Fibroblast of the conjunctiva (primary cell): ENCODE results near the gene KIAA1549.

Source experiments
- DNase-seq: peaks from one replicate; pipeline ENCODE4 v3.0.0-alpha.2; 2010; ENCODE audit warnings: low read depth

Gene KIAA1549

DNA sequence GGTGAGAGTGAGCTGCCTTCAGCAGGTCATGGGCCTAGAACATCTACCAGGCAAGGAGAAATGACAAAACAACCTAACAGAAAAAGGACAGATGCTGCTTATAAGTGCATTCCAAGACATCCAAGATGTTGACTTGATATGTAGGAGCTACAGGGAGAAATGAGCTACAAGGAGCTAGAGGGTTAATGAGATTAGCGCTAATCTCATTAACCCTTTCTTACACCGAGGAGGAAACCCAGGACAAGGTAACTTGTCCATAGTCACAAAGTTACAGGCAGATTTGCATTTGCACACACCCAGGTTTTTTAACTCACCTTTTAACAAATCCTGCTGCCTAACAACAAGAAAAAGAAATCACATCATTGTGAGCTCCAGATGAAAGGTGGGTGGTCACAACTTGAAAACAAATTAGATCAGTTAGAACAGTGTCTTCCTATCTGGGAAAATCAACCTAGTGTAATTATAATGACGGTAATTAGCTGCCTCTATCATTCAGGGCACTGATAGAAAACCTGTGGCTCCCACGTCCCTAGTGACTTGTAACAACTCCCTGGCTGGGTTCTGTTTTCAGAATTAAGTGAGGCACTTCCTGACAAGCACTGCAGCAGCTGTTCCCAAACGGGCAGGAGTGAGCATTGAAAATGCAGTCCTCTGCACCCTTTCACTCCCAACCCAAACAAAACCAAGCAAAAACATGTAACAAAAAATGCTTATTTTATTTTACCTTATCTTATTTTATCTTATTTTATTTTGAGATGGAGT is 5.7 kb downstream of the KIAA1549 start:
- DNase-seq = no peak

DNA sequence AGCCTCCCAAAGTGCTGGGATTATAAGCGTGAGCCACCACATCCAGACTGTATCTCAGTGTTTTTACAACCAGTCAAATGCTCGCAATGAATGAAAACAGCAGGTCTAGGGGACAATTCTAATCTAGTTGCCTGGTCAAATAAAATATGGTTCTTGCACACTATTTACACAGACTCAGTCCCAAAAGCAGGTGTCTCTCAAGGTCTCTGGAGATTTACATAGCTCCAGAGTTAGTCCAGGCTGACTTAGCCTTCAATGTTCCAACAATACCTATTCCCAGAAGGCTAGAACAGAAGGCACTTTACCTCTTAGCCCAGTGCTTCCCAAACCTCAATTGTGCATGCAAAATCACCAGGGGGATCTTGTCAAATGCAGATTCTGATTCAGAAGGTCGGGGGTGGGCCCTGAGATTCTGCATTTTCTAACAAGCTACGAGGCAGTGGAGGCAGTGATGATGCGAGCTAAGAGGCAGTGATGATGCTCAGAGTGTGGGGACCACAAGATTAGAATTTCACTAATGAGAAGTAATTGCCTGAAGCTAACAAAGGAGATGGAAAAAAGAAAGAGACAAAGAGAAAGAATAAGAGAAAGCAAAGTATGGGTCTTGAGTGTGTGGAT is 6.4 kb downstream of the KIAA1549 start:
- no peak for DNase-seq

DNA sequence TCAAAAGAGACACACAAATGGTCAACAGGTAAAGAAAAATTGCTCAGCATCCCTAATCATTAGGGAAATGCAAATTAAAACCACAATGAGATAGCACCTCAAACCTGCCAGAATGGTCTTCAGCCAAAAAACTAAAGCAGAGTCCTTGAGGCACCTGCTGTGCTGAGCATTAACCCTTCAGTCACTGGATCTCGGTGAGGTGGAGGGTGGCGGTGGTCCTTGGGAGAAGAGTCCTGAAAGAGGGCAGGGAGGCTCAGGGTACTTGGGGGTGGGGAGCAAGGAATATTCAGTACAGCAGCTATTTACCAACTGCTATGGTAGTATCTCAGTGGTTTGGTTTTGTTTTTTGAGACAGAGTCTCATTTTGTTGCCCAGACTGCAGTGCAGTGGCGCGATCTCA is 7.1 kb downstream of the KIAA1549 start:
- DNase-seq = no peak

DNA sequence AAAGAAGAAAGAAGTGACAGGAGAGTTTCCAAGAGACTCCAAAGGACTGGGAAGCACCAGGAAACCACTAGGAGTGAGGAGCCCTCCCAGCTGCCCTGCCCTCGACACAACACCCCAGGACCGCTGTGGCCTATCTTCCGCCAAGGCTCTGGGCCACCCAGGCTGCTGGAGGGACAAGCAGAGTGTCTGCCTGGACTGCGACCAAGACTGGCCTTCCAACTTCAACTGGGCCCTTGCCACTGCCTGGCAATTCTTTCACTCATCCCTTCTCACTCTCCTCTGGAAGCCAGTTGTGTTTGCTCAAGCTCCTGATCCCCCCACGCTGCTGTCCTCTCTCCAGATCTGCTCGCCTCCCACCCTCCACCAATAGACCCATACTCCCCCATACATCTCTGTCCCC is 10.2 kb downstream of the KIAA1549 start:
- DNase-seq = no peak

DNA sequence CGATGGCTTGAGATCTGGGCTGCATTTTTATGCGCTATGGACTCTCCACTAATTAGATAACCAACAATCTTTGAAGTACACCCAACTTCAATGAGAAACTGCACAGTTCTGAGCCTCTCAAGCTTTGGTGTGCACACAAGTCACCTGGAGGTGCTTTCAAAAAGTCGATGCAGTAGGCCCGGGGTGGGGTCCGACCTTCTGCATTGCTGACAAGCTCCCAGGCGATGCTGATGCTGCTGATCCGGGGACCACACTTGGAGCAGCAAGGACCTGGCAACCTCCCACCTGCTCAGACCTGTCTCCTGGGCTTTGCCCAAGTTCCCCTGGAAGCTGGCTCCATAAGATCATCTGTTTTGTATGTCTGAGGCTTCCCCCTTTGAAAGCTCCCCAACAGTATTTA is 10.7 kb downstream of the KIAA1549 start:
- DNase-seq = no peak

DNA sequence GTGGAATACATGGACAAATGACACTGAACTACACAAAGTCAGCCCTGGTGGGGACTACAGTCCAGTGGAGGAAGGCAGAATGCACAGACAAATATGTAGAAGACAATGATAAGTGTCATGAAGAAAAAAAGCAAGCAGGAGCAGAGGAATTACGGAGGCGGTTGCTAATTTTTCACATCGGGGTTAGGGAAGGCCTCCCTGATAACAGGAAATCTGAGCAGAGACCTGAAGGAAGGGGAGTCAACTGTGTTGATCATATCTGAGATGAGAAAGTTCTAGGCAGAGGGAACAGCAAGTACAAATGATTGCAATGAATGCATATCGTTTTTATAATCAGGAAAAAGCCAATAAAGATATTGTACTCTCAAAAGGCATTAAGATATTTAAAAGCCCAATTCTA is 14.0 kb downstream of the KIAA1549 start:
- no peak for DNase-seq

DNA sequence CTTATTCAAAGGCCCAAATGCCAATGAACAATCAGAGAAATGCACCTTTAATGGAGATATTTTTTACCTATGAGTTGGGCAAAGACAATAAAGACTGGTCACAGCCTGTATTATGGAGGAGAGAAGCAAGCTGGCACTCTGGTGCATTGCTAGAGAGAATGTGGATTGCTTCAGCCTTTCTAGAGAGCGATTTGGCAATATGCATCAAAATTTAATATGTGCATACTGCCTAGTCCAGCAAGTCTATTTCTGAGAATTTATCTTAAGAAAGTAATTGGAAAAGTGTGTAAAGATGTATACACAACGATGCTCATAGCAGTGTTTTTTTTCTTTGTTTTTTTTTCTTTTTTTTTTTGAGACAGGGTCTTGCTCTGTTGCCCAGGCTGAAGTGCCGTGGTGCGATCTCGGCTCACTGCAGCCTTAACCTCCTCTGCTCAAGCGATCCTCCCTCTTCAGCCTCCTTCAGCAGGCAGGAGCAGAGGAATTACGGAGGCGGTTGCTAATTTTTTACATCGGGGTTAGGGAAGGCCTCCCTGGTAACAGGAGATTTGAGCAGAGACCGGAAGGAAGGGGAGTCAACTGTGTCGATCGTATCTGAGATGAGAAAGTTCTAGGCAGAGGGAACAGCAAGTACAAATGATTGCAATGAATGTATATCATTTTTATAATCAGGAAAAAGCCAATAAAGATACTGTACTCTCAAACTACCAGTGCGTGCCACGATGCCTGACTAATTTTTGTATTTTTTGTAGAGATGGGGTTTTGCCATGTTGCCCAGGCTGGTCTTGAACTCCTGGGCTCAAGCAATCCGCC is 16.4 kb downstream of the KIAA1549 start:
- no peak for DNase-seq

DNA sequence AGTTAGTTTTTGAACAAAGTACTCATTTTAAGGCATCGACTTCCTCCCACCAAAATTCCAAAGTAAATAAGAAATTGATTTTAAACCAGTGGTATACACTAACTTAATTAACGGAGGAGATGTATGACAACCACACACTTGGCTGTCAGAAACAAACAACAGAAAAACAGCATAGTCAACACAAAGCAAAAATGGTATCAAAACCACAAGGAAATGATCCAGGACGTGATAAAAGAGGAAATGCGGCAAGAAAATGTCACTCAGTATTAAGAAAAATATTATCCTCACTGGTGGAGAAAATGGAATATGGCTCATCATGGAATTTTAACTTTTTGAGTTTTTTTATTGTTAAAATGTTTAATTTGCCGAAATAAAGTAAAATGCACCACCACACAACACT is 17.5 kb downstream of the KIAA1549 start:
- no peak for DNase-seq

DNA sequence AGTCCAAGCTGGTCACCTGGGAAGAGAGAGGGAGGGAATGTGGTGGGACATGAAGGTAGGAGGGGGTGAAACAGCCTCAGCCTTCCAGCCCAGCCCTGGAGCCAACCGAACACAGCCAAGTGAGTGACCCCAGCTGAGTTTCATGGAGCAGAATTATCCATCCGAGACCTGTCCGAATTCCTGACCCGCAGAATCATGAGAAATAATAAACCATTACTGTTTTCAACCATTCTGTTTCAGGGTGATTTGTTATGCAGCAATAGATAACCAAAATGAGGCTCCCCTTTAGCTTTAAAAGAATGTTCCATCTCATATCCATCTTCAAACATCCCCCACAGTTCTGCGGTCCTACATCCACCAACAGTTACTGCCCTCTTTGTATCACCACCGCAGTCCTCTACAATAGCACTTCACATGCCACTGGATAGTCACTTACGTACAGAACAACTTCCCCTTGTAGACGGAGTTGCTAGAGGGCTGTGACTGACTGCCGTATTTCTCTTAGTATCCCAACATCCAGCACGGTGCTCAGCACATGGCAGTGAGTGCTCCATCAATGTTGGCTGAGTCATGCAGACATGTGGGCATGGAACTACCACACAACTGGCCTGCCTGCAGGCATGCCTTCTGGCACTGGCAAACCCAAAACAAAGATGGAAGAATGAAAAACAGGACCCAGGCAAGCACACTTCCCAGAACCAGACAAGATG is 18.5 kb downstream of the KIAA1549 start:
- DNase-seq = no peak

DNA sequence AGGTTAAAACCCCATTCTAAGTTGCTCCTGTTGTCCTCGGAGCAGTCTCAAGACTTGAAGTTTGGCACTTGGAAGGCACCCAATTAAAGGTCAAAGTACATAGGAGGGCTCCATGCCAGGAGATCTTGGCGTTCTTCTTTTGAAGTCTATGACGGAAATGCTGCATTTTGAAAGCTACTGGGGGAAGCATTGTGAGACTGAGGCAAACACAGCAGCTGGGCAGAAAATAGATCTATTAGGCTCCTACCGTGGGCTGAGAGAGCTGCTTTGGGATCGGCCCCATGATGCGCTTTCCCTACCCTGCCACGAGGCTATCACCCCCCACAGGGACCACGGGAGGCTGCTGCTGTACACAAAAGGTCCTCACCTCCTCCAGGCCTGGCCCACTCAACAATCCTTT is 20.0 kb downstream of the KIAA1549 start:
- no peak for DNase-seq

DNA sequence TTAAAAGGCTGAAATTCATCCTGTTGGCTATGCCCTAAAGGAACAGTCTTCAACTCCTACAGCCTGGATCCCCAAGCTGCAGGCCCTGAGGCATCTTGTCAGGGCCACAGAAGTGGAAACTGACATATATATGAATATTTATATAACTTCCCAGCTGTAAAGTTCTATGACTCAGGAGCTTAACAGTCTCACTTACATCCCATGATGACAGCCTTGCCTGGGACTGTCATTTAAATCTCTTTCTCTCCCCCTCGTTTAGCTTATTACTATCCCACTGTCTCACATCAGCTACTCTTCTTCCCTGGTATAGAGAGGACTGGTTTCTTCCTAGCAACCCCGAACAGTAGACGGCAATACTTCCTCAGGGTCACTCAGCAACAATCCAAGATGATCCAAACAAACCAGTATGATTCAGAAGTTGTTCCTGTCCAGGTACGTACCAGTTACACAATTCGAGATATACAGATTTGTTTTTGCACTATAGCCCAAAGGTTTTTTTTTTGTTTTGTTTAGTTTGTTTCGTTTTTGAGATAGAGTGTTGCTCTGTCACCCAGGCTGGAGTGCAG is 22.7 kb downstream of the KIAA1549 start:
- DNase-seq = no peak

DNA sequence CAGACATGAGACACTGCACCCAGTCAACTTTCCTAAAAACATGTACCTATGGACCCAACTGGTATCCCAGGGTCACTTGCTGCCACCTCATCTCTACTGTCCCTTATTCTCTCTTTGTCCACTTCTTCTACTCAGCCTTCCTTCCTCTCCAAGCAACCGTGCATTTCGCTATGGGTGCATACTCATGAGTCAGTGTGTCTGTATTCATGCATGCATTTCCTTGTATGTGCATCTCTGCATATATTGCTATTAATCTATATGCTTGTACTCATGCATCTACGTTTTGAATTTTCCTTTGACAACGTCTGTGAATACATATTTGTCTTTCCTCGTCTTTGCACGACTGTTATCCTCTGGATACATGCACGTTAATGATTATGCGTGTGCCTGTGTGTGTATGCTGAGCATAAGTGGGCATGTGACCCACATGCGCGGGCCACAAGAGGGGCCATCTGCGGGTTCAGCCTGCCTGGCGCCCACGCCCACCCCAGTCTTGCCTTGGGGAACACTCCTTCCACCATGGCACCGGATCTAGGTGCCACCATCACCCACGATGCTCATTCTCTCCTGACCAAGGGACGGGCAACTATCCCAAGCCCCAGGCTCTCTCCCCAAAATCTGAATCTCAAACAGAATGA is 23.3 kb downstream of the KIAA1549 start:
- no peak for DNase-seq

DNA sequence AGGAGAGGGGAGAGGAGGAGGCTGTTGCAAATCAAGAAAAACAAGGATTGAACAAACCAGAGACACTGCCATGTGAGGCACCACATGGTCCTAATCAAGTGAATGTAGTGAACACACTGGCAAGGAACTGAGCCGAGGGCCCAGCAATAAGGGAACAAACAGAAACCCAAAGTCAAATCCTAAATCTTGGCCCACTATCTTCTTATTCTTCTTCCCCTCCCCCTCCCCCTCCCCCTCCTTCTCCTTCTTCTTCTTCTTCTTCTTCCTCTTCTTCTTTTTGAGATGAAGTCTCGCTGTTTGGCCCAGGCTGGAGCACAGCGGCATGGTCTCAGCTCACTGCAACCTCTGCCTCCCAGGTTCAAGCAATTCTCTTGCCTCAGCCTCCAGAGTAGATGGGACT is 24.0 kb downstream of the KIAA1549 start:
- DNase-seq = no peak

DNA sequence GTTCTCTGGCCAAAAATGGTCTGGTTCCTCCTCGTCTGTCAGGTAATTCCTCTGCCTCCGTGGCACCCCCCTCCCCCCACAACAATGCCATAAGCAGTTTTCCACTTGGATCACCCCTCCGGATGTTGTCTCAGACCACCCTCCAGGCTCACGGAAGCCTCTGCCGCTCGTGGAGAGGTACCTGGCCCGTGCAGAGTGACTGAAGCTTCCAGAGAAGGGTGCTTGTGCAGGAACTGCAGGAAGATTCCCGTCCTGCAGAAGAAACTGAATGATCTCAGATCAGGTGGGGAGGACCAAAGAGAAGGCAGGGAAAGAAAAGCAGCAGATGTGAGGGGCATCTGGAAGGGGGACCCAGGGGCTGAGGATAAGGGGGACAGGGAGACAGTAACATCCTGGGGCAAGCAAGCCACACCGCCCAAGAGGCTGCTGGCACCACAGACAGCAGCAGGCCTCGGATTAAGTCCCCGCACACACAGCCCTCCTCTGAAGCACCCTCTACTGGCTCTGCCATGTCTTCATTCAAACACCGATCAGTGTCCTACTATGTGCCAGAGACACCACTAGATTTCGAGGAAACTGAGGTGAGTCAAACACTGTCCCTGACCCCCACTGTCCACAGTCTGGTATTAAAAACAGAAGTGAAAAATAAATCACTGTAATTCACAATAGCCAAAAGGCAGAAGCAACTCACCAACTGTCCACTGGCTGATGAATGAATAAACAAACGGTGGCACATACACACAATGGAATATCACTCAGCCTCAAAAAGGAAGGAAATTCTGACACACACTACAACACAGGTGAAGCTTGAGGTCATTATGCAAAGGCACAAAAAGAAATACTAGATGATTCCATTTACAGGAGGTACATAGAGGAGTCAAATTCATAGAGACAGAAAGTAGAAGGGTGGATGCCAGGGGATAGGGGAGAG is 26.4 kb downstream of the KIAA1549 start:
- no peak for DNase-seq

DNA sequence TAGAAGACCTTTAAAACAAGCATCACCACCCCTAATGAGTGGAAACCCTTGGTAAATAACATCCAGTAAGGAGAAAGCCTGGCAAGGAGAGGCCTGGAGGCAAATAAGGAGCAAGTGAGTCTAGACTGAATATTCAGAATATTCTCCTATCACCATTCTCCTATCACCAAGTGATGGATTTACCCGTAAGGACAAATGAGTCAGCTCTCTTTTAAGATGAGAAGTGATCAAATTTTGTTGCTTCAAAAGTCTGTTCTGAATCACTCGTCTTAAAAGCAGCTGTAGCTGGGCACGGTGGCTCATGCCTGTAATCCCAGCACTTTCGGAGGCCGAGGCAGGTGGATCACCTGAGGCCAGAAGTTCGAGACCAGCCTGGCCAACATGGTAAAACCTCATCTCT is 28.4 kb downstream of the KIAA1549 start:
- no peak for DNase-seq

DNA sequence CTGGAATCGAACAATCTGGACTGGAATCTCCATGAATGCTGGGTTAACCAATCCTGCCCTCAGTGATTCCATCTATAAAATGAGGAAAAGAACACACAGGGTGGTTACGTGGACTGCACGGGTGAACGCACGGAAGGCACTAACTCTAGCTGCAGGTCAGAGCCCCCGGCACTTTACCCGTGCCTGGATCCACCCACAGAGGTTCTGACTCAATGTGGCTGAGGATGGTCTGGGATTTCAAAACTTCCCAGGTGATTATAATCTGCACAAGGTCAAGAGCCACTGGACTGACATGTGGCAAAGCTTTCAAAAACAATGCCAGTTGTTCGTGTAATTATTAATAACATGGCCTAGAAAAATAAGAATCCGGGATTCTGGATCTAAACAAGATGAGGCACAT is 29.2 kb downstream of the KIAA1549 start:
- no peak for DNase-seq

DNA sequence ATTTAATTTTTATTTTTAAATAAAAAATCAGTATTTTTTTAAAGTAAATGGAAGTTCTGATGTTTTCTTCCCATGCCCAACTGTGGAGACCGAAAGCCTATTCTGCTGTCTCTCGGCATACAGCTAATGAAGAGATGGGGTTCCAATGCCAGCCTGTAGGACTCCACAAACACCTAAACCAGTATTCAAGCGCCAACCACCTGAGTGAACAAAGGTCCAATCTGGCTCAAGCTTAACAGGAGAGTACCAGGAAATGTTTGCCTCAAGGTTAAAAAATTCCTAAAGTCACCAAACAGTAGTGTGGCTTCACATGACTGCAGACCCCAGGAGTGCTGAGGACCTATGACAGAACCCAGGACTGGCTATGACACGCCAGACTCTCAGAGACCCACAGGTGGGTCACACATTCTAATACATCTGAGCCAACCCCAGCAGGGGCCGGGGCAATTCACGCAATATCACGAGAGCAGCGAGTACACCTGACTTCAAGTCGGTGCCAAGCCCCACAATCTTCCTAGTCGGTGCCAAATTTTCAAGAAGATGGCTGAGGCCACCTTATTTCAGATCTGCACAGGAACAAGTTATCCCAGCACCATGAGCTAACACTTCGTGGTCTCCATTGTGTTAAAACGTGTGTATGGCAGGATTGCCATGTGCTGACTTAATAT is 31.6 kb downstream of the KIAA1549 start:
- DNase-seq = no peak

DNA sequence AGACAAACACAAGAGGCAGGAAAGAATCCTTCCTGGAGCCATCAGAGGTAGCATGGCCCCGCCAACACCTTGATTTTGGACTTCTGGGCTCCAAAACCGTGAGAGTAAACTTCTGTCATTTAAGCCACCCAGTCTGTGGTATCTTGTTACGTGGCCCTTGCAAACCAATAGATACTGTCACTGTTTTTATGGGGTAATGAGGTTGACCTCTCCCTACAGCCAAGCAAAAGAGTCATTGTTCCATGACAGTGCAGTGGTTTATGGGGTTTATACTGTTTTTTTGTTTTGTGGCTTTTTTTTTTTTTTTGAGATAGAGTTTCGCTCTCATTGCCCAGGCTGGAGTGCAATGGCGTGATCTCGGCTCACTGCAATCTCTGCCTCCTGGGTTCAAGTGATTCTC is 32.8 kb downstream of the KIAA1549 start:
- DNase-seq = no peak

DNA sequence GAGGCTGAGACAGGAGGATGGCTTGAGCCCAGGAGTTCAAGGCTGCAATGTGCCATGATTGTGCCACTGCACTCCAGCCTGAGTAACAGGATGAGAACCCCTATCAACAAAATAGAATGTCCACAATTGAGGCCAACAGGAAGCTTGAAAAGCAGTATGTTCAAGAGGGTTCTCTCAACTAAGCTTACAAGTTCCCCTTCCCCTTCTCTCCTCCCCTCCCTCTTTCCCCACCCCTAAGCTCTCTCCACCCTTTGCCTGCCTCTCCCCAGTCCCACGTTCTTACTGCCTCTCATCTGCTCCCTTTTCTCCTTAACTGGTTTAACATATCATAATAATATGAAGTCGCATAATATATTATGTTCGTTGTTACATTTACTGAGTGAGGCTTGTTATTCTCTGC is 35.4 kb downstream of the KIAA1549 start:
- no peak for DNase-seq

DNA sequence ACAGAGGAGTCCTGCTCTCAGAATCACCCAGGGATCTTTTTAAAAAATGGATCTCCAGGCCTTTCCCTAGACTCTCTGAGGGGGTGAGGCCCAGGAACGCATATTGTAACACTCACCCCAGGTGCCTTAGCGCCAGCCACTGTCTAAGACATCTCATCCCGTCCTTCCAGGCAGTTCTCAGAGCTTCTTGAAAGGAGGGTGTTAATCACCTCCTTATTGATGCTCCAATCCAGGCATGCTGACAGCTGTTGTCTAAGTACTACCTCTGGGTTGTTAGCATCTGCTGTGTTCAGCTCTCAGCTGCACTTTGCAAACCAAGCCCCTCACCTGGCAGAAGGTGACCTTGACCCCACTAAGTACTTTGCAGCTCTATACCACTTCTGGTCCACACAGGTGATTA is 36.0 kb downstream of the KIAA1549 start:
- DNase-seq = no peak
